SK-N-SH treated with all-trans-retinoic acid at 6 μM for 48 hours (cell line): ENCODE data around the gene SPATA6L.

ENCODE experiments used
- BACH2 ChIP-seq: fragments of 250-450 bp; sonication (Bioruptor Pico); IDR thresholded peaks from 2 replicates; pipeline ENCODE4 v1.9.0; 2021; ENCODE audit warnings: mild to moderate bottlenecking, borderline replicate concordance
- CSDC2 ChIP-seq: fragments of 250-450 bp; sonication (Bioruptor Pico); IDR thresholded peaks from 2 replicates; pipeline ENCODE4 v1.5.0; 2020; ENCODE audit warnings: mild to moderate bottlenecking, moderate library complexity
- ISL1 ChIP-seq: fragments of 250-450 bp; sonication (Bioruptor Pico); IDR thresholded peaks from 2 replicates; pipeline ENCODE4 v2.1.2; 2022; ENCODE audit warnings: mild to moderate bottlenecking, moderate library complexity
- PPARA ChIP-seq: fragments of 250-450 bp; sonication (Bioruptor Pico); IDR thresholded peaks from 2 replicates; pipeline ENCODE4 v1.5.0; 2020; ENCODE audit warnings: mild to moderate bottlenecking, borderline replicate concordance
- TCF4 ChIP-seq: fragments of 250-450 bp; sonication (Bioruptor Pico); IDR thresholded peaks from 2 replicates; pipeline ENCODE4 v1.8.0; 2021; ENCODE audit warnings: mild to moderate bottlenecking, moderate library complexity, borderline replicate concordance
- TF ChIP-seq, protein P1 (sequence below): fragments of 250-450 bp; sonication (Bioruptor Pico); IDR thresholded peaks from 2 replicates; pipeline ENCODE4 v1.8.0; 2020; ENCODE audit warnings: mild to moderate bottlenecking, moderate library complexity, borderline replicate concordance

DNA sequence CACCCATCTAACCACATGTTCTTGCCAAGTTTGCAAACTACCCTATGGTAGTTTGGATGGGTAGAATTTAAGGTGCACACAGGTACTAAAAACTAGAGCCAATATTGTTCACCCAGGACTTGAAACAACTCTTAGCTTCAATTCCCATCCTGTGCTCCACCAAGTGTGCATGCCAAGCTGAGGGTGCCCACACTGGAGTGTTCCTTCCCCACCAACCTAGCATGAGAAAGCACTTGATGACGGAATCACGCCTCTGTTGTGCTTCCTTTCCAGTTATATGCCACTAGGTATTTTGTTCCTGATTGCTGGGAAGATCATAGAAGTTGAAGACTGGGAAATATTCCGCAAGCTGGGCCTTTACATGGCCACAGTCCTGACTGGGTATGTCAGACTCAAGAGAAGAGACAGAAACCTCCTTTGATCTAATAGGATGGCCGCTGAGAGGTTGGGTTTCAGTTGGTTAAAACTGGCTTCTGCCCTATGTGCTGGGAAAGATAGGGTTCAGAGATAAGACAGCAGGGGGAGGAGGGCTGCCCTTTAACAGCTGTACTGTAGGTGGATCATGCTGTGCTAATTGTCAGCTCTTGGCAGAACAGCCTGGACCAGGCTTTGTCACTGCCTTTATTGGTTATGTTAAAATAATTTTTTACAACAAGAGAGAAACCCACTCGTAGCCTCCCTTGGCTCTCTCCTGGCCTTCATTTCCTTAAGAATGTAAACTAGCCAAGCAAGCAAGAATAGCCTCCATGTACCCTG, 92.5 kb downstream of the SPATA6L start:
- TF ChIP-seq, protein P1, sequence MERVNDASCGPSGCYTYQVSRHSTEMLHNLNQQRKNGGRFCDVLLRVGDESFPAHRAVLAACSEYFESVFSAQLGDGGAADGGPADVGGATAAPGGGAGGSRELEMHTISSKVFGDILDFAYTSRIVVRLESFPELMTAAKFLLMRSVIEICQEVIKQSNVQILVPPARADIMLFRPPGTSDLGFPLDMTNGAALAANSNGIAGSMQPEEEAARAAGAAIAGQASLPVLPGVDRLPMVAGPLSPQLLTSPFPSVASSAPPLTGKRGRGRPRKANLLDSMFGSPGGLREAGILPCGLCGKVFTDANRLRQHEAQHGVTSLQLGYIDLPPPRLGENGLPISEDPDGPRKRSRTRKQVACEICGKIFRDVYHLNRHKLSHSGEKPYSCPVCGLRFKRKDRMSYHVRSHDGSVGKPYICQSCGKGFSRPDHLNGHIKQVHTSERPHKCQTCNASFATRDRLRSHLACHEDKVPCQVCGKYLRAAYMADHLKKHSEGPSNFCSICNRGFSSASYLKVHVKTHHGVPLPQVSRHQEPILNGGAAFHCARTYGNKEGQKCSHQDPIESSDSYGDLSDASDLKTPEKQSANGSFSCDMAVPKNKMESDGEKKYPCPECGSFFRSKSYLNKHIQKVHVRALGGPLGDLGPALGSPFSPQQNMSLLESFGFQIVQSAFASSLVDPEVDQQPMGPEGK (CRISPR knock-in tag) = no peak
- no peak for TF ChIP-seq PPARA (CRISPR knock-in tag)
- no peak for TF ChIP-seq ISL1 (CRISPR knock-in tag)
- TF ChIP-seq TCF4 (CRISPR knock-in tag) = no peak
- TF ChIP-seq CSDC2 (CRISPR knock-in tag) = no peak
- TF ChIP-seq BACH2 (CRISPR knock-in tag) = no peak
